OCI-LY7 (cell line): ENCODE results near the gene STAG2. TPM values are rescaled to one million over a fixed set of nuclear protein-coding genes. Genes with fewer than 3 reads are reported as not detected.
"Not testable (repeated sequence)": the region's sequence is repeated elsewhere in the genome, so short reads cannot be mapped to it uniquely, and the experiment has no call there.

ENCODE experiments used
- BruUV-seq: library from RNA; stranded (reverse); fragments of 400-500 nt; replicated peaks from 2 replicates; lab custom pipeline; 2021; lab: Mats Ljungman, UMichigan
- CTCF ChIA-PET: fragments of 300-600 bp; sonication (Branson Sonifier 250); formaldehyde crosslinking; loops from one replicate; lab custom pipeline; 2022; ENCODE audit warnings: antibody characterized with exemption; ENCODE audit not compliant: unreplicated experiment; lab: Charles Lee
- POLR2A ChIA-PET: fragments of 300-600 bp; sonication (Branson Sonifier 250); formaldehyde crosslinking; loops from one replicate; lab custom pipeline; 2022; ENCODE audit warnings: antibody characterized with exemption; lab: Charles Lee
- DNase-seq: peaks from one replicate; pipeline ENCODE4 v3.0.0-alpha.2; 2015; ENCODE audit warnings: low spot score
- H2AFZ ChIP-seq: fragments of 200-600 bp; sonication (generic), shearing (Covaris generic); 2 replicates; pipeline ENCODE4 v1.6.1; 2014; ENCODE audit warnings: mild to moderate bottlenecking, antibody characterized with exemption, low read length, moderate library complexity
- H3K27ac ChIP-seq: fragments of 200-600 bp; sonication (generic); 2 replicates; pipeline ENCODE4 v1.5.1; 2014; ENCODE audit warnings: mixed run types, low read depth, mild to moderate bottlenecking, moderate library complexity, low read length, inconsistent platforms; ENCODE audit not compliant: poor library complexity, severe bottlenecking
- H3K36me3 ChIP-seq: fragments of 200-600 bp; sonication (generic); 2 replicates; pipeline ENCODE4 v1.6.1; 2014; ENCODE audit warnings: mild to moderate bottlenecking, antibody characterized with exemption, low read length, moderate library complexity, mixed read lengths; ENCODE audit not compliant: insufficient read depth
- H3K4me1 ChIP-seq: fragments of 200-600 bp; sonication (generic); 2 replicates; pipeline ENCODE4 v1.5.1; 2014; ENCODE audit warnings: mild to moderate bottlenecking, low read length; ENCODE audit not compliant: insufficient read depth, poor library complexity, severe bottlenecking
- H3K4me2 ChIP-seq: fragments of 200-600 bp; sonication (generic); 2 replicates; pipeline ENCODE4 v1.6.1; 2014; ENCODE audit warnings: mild to moderate bottlenecking, low read length
- H3K4me3 ChIP-seq: fragments of 200-600 bp; sonication (generic); 2 replicates; pipeline ENCODE4 v1.5.1; 2014; ENCODE audit warnings: mild to moderate bottlenecking, low read depth, low read length; ENCODE audit not compliant: poor library complexity, severe bottlenecking
- H3K79me2 ChIP-seq: fragments of 200-600 bp; sonication (generic); 2 replicates; pipeline ENCODE4 v1.6.1; 2016; ENCODE audit warnings: low read depth, mild to moderate bottlenecking, low read length, moderate library complexity, mixed read lengths; ENCODE audit not compliant: insufficient read depth
- H3K9me2 ChIP-seq: fragments of 200-600 bp; sonication (generic); 2 replicates; pipeline ENCODE4 v1.6.1; 2016; ENCODE audit warnings: mild to moderate bottlenecking, low read length, mixed read lengths; ENCODE audit not compliant: insufficient read depth
- H3K9me3 ChIP-seq: fragments of 200-600 bp; sonication (generic); 2 replicates; pipeline ENCODE4 v1.6.1; 2014; ENCODE audit warnings: mild to moderate bottlenecking, mixed run types, low read length, mixed read lengths
- H4K20me1 ChIP-seq: fragments of 200-600 bp; sonication (generic); 2 replicates; pipeline ENCODE4 v1.6.1; 2014; ENCODE audit warnings: mild to moderate bottlenecking, antibody characterized with exemption, low read length, moderate library complexity, mixed read lengths; ENCODE audit not compliant: insufficient read depth
- EZH2phosphoT487 ChIP-seq: fragments of 200-600 bp; sonication (generic); IDR thresholded peaks from 2 replicates; pipeline ENCODE4 v1.6.1; 2018; ENCODE audit warnings: low read depth, borderline replicate concordance, mild to moderate bottlenecking, mixed run types, antibody characterized with exemption, low read length, moderate library complexity, mixed read lengths
- intact Hi-C: fragments of 100-400 bp; cut with micrococcal nuclease; formaldehyde crosslinking; loops from one replicate; pipeline ENCODE4 v1.10.0; 2022; ENCODE audit not compliant: unreplicated experiment
- total RNA-seq, 2 experiments: library from RNA; depleted of rRNA in 1 of 2; stranded (reverse); fragments of >200 nt in 1 of 2; shearing (Covaris generic) in 1 of 2; gene quantifications; 2 replicates each; pipeline ENCODE4 v1.2.3, GENCODE V29; 2014 to 2022
- TF ChIP-seq, protein P1 (sequence below): fragments of 200-600 bp; sonication (generic); conservative IDR thresholded peaks from 2 replicates; pipeline ENCODE4 v1.5.1; 2014; ENCODE audit warnings: mild to moderate bottlenecking, antibody characterized with exemption, low read length, moderate library complexity, mixed read lengths

The STAG2 gene
- total RNA-seq, 2 experiments from 2014 or later: 56.7 to 68.9 TPM

DNA sequence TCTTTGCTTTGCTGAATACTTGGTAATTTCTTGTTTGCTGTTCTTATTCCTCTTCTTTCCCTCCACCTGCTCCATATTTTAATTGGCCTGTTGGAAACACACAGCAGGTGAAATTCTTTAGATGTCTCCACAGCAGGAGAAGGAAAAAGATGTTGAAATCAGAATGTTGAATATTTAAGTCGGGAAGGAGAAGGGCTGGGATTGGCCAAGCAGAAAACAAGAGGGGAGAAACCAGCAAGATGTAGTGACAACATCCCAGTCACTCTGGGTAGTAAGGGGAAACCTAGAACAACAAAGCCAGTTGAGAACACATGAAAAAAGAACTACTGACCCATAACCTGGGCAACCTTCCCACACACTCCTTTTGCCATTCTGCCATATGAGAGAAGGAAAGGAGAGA lies 37.3 kb upstream of the STAG2 start:
- Histone ChIP-seq H3K4me3 (no peak overlapping the region), H2AFZ (no peak overlapping the region), H3K36me3 (no peaks in the 10 kb centered on the region), H3K4me2 (no peak overlapping the region), H3K9me3 (no peaks in the 10 kb centered on the region), H3K4me1 (no peaks in the 10 kb centered on the region), H3K79me2 (no peaks in the 10 kb centered on the region), H4K20me1 (no peaks in the 10 kb centered on the region), H3K27ac (no peak overlapping the region), H3K9me2 (no peaks in the 10 kb centered on the region)
- intact Hi-C loops: no loop called here
- TF ChIP-seq, protein P1, sequence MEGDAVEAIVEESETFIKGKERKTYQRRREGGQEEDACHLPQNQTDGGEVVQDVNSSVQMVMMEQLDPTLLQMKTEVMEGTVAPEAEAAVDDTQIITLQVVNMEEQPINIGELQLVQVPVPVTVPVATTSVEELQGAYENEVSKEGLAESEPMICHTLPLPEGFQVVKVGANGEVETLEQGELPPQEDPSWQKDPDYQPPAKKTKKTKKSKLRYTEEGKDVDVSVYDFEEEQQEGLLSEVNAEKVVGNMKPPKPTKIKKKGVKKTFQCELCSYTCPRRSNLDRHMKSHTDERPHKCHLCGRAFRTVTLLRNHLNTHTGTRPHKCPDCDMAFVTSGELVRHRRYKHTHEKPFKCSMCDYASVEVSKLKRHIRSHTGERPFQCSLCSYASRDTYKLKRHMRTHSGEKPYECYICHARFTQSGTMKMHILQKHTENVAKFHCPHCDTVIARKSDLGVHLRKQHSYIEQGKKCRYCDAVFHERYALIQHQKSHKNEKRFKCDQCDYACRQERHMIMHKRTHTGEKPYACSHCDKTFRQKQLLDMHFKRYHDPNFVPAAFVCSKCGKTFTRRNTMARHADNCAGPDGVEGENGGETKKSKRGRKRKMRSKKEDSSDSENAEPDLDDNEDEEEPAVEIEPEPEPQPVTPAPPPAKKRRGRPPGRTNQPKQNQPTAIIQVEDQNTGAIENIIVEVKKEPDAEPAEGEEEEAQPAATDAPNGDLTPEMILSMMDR: no peak
- TF ChIP-seq EZH2phosphoT487: no peak
- no peak for DNase-seq
- BruUV-seq: no TSS peak
- ChIA-PET CTCF (no interaction called here), POLR2A (interaction anchor here (0.6 to 0.7 kb wide), 2 partner anchors 59 to 178 kb away, joined by 3 to 5 read pairs; no protein-coding TSS in a partner anchor)

DNA sequence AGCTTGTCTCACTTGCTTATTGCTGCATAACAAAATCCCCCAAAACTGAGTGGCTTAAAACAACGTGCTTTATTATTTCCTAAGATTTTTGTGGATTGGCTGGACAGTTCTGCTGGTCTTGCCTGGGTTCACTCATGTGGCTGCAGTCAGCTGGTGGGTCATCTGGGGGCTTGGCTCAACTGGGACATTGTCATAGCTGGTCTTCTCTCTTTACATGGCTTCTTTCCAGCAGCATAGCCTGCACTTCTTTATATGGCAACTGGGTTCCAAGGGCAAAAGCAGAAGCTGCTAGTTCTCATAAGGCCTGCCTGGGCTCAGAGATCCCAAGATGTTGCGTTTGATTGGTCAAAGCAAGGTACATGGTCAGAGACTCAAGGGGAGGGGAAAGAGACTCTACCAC lies 33.7 kb upstream of the STAG2 start:
- Histone ChIP-seq H3K79me2 (no peaks in the 10 kb centered on the region), H3K4me1 (no peaks in the 10 kb centered on the region), H3K36me3 (no peaks in the 10 kb centered on the region), H3K27ac (no peak overlapping the region), H3K9me2 (no peaks in the 10 kb centered on the region), H3K9me3 (no peaks in the 10 kb centered on the region), H4K20me1 (no peaks in the 10 kb centered on the region), H3K4me3 (no peak overlapping the region), H3K4me2 (no peak overlapping the region), H2AFZ (no peak overlapping the region)
- DNase-seq: no peak
- POLR2A ChIA-PET: no interaction called here
- CTCF ChIA-PET: no interaction called here
- intact Hi-C loops: no loop called here
- BruUV-seq: no TSS peak
- TF ChIP-seq EZH2phosphoT487: no peak
- TF ChIP-seq, protein P1: no peak

DNA sequence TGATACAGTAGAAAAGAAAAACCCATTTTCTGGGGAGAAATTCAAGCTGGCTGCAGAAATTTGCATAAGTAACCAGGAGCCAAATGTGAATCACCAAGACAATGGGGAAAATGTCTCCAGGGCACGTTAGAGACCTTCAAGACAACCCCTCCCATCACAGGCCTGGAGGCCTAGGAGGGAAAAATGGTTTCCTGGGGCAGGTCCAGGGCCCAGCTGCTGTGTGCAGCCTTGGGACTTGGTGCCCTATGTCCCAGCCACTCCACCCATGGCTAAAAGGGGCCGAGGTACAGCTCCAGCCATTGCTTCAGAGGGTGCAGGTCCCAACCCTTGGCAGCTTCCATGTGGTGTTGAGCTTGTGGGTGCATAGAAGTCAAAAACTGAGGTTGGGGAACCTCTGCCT lies 29.5 kb upstream of the STAG2 start:
- H3K79me2 ChIP-seq, H3K4me1 ChIP-seq, CTCF ChIA-PET, H3K4me2 ChIP-seq, POLR2A ChIA-PET, DNase-seq, H3K9me3 ChIP-seq, intact Hi-C loops, H4K20me1 ChIP-seq, H3K9me2 ChIP-seq, H3K27ac ChIP-seq, H2AFZ ChIP-seq, H3K36me3 ChIP-seq, BruUV-seq, H3K4me3 ChIP-seq: not testable (repeated sequence)
